GM19463 (cell line): ENCODE data around the gene SORBS1.

Experiments used
- ATAC-seq: cut with Tn5 transposase; IDR thresholded peaks from one replicate; pipeline ENCODE4 v1.9.1; 2021; ENCODE audit warnings: mild to moderate bottlenecking, moderate library complexity; ENCODE audit not compliant: unreplicated experiment

The SORBS1 gene

DNA sequence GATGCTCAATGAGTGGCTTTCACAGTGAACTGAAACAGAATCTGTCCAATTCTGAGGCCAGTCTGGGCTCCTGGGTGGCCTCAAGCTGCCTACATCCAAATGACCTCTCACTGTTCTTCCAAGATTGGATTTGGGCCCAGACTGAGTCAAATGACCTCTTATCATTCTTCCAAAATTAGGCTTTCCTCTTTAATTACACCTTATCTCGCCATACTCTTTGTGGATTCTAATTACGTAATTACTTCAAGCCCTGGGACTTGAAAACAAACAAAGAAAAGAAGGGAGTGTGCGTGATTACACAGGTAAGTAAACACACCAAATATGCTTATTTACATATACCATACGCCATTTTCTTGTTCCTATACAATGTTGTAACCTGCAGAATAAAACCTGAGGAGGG is 18.8 kb downstream of the SORBS1 start:
- no peak for ATAC-seq

DNA sequence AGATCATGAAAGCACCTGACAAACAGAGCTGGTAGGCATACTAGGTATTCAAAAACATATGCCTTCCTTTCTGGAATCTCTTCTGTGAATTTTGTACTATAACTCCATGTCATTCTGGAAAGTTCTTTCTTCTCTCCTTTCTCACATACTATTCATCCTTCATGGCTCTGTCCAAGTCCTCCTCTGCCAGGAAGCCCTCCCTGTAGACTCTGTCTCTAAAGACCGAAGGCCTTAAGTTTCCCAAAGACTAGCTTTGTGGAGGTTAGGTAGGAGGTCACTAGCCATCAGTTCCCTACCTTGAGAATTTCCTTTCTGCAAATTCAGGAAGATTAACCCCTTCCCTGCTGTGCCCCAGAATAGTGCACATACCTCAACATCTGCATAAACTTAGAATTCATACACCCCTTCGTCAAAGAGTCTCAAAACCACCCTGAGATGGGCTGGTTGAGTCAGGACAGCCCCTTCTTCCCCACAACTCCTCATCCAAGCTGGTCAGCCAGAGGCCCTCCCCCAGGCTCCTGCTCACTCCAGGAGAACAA is 20.6 kb downstream of the SORBS1 start:
- ATAC-seq: no peak

GRCh38 chr10:95539560-95540284 is 21.4 kb downstream of the SORBS1 start:
- ATAC-seq: no peak

DNA sequence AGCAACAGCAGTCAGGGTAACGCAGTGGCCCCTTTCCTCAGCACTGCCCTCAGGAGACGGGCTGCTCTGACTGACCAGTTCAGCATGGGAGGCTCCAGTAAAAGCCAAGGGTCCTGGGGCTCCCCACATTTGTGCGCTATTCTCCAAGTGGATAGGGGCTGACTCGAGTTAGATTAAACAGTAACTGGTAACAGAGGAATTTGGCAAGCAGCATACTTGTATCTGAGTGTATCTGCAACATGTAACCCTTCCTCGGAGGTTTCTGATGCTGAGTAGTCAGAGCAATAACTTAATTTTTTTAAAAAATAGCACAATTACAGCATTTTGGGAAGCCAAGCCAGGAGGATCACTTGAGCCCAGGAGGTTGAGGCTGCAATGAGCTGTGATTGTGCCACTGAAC is 22.8 kb downstream of the SORBS1 start:
- no peak for ATAC-seq

- no peak for ATAC-seq
Observed at GRCh38 chr10:95537542-95537927, 23.6 kb downstream of the SORBS1 start.

DNA sequence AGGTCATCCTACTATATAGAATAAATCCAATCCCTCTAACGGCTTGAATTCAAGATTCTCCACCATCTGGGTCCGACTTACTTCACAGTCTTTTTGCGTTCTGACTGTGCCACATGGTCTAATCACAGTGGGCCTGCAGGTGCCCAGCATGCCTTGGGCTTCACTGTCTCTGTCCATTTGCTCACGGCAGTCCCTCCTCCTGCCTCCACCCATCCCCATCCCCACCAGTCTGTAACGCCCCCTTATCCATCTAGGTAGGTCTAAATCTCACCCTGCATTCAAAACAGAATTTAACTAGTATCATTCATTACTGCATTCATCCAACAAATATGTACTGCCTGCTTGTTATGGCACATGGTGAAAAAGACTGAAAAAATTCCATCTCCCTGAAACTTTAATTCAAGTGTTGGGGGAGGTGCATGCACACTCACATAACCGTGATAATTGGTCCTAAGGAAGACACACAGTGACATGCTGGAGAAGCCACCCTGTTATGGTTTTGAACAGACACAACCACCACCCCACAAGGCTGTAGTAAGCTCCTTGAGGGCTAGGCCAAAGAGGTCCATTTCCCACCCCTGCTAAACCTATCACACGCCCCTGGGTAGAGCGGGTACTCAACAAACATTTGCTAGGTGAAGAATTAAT is 24.2 kb downstream of the SORBS1 start:
- ATAC-seq: no peak

DNA sequence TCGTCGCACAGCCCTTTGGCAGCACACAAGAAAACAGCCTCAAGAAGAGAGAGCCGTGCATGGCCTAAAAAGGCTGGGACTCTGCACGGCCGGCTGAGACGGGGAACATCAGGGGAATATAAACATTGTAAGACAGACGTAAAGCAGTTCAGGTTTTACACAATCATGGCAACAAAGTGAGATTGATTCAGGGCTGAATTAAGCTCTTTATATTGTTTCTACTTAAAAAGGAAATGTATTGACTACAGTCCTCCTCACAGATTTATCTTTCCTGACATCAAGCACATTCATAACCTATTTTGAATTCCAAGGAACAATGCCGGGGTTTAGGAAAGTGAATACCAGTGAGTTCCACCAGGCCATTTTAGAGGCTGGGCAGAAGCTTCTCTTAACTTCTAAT is 25.2 kb downstream of the SORBS1 start:
- ATAC-seq: no peak

DNA sequence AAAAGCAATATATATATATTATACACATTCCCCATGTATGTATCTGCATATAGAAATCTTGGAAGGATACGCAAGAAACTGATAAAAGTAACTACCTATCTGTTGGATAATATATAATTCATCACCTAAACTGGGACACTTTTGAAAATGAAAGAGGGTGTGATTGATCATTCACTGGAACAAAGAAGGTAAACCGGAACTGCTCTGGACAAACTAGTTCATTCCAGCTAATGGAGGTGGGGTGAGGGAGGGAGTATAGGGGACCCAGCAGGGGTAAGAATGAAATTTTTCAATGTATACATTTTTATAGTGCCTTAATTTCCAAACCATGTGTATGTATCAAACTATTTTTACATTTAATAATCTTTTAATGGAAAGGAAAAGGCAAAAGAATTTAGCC is 25.6 kb downstream of the SORBS1 start:
- no peak for ATAC-seq

DNA sequence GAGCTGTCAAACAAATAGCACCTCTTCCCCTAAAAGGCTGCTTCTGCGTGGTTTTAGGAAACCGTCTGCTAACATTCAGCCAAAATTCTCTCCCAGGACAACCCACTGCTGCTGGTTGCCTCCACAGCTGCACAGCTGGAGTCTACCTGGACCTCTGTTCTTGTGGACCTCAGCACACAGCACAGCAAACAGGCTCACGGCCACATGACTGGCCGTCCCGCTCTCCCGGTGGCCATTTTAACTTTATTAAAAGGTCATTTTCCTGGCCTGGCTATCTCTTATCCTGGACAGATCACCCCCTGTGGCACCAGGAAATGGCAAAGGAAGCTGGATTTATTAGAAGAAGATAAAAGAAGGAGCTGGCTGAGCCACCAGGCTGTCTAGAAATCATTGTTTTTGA is 27.6 kb downstream of the SORBS1 start:
- no peak for ATAC-seq

DNA sequence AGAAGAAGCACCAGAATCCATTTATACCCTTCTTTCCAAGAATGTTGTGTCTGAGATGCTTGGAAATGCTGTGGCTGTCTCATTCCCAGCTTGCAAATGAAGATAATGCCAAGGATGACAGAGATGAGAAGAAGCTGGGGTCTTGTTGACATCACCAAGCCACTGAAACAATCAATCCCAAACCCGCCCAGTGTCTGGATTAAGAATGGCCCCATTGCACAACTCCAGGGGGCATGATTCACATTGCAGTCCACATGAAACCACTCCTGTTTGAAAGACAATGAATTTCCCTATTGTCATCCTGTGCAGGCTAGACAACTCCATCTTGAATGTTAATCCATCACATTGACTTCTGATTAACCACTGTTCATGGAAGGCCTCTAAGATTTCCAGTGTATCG is 28.6 kb downstream of the SORBS1 start:
- no peak for ATAC-seq

DNA sequence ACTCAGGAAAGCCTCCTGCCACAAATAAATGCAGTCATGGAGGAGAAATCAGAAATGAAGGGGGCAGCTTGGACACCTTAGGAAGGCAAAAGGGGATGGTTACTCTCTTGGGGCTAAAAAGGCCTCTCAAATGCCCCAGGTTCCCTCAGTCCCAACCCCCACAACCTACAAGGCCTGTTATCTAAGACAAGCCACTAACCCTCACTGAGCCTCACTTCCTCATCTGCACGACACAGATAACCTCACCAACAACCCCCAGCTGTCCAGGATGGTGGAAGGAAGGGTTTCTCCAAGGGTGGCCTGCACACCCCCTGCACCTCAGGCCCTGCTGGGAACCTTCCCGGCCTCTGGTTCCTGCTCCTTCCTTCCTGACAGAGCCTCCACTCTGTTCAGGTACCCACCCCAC is 29.2 kb downstream of the SORBS1 start:
- ATAC-seq: no peak

DNA sequence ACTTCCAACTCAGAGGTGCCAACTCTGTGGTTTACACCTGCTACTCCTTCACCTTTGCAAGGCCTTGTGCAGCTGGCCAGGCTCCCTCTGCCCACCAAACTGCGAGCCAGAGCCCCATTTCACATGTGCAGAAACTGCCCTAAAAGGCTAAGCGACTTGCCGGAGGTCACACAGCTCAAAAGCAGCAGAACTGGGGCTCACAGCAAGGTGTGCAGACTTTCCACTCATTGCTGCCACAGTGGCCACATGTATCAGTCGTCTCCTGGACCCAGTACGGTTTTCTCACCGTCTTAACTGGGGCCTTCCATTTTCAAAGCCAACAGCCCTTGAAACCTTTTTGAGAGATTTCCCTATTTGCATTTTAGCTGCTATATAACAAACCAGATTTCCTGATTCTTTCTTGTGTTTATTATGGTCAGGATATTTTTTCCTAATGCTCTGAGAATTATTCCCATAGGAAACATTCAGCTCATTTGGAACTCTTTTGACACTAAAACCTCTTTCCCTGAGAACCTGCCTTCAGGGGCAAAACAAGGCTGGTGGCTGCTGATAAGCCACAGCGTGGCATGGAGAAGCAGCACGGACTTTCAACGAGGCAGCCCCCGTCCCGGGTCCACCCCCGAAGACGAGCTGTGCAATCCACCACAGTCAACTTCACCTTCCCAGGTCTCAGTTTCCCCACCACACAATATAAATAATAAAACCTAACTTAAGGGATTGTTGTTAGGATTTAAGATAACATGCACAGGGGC is 29.9 kb downstream of the SORBS1 start:
- no peak for ATAC-seq

DNA sequence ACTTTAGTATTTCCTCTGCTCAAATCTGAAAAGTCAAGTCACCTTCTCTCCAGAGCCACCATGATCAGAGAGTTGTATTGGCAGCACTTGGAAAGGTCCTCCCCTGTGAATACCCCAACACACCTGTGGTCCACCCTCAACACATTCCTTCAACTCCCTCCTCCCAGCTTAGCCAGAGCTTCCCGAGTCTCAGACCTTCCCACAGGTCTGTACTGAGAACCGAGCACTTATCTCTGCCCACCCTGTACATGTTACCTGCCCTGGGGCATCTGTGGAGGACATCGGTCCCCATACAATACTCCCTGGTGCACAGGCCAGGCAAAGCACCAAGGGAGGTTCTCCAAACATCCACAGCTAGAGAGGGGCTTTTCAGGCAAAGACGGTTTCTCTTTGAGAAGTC is 30.6 kb downstream of the SORBS1 start:
- no peak for ATAC-seq

- ATAC-seq: no peak
Observed at GRCh38 chr10:95530029-95530428, 31.1 kb downstream of the SORBS1 start.

DNA sequence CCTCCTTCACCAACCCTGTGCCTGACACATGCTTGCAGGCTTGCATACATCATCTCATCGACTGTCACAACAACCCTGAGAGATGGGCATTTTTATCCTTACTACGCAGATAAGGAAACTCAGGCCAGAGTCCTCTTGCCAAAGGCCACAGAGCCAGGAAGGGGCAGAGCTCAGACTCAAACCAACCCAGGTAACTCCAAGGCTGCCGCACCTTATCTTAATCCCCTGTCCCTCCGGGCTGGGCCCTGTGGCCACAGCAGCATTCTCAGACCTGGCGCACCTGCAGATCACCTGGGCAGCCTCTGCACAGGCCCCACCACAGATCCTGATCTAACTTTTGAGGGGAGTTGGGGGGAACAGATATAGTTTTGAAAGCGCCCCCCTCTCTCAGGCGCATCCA is 35.1 kb downstream of the SORBS1 start:
- no peak for ATAC-seq

DNA sequence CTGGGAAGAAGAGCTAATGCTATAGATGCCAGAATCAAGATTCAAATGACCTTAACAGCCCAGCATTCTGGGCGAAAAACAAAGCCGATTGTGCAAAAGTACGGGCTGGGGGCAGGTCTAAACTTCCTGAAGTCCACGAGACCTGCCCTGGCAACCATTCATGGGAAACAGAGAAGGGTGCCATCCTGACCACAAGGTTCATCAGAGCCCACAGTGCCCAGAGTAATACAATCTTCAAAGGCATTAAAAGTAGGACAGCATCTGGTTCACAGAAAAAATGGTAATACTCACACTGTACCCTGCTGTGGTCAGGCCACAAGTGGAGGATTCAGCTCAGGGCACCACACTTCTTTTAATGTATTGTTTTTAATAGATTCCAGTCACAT is 36.1 kb downstream of the SORBS1 start:
- no peak for ATAC-seq

GRCh38 chr10:95524358-95525032 is 36.7 kb downstream of the SORBS1 start:
- no peak for ATAC-seq

GRCh38 chr10:95522117-95522516 is 39.1 kb downstream of the SORBS1 start:
- ATAC-seq: no peak

DNA sequence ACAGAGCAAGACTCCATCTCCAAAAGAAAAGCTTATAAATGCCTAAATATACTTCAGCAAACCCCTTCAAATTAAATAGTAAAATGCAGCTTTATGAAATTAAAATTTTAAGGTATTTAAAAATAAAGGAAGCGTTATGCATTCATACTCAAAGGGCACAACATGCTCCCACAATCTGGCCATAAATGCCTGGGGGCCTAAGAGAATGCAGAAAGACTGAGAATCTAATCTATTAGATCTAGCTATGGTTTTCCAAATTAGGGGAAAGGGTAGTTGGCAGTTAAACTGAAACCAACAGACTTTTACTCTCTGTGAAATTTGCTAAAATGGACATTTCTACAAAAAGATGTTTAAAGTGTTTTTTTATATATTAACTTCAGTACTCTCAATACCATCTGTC is 40.6 kb downstream of the SORBS1 start:
- ATAC-seq: no peak

DNA sequence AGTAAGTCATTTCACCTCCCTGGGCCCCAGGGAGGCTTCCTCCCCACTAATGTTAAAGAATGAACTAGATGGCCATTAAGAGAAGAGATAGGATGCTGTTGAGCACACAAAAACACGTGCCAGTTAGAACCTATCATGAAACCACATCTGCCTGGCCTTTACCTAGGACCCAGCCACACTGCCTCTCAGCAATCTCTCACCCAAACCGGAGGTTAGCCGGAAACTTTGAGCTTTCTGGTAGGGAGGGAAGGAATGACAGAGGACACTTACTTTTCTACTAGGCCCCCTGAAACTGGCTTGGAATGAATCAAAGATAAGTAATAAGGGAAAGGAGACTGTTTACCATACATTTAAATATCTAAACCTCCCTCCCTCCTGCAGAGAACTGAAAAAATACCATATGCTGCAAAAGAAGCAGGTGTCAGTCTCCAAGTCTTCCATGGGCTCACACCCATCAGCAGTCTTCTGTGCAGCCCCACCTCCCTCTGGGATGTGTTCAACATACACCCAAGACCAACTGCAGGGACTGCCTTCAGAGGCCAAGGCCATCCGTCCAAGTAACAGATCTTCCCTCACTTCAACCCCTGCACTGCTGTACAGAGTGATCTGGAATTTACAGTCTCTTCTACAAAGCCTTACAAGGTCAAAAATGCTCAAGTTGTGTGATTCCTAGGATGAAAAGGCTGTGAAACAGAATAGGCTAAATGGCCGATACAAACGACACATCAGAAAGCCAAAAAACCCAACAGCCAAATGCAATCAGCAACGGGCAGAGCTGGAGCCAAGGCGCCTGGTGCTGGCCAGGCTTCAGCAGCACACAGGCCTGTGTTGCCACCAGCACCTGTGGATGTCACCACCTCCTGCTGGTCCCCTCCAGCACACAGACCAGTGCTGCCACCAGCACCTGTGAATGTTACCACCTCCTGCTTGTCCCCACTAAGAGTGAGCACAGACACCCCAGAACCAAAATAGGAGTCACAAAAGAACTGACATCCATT is 42.4 kb downstream of the SORBS1 start:
- no peak for ATAC-seq
